K562 (cell line): Measurements from ENCODE around the gene NPAS2. TPM values are rescaled to one million over a fixed set of nuclear protein-coding genes. Genes with fewer than 3 reads are reported as not detected.

Experiments
- ATAC-seq: fragments of 200-7000 bp; cut with Tn5 transposase; 3 replicates; pipeline ENCODE4 v1.9.1; 2020; ENCODE audit warnings: moderate library complexity
- BruUV-seq: library from RNA; stranded (reverse); fragments of 400-500 nt; replicated peaks from 2 replicates; lab custom pipeline; 2021; lab: Mats Ljungman, UMichigan
- CTCF ChIA-PET: fragments of 300-600 bp; formaldehyde crosslinking; extraction: SDS; loops from one replicate; lab custom pipeline; 2021; ENCODE audit warnings: low intra/inter-chr PET ratio; lab: Yijun Ruan, JAX
- POLR2A ChIA-PET: fragments of 300-600, 350-650 bp; sonication (Branson Sonifier 250); formaldehyde crosslinking; extraction: SDS; loops from one replicate; lab custom pipeline; 2021; ENCODE audit warnings: antibody characterized with exemption, inconsistent platforms; lab: Yijun Ruan, JAX
- DNase-seq, 4 experiments: peaks; one replicate each; pipeline versions ENCODE4 v3.0.0 to v3.0.0-alpha.2; 2011 to 2018; ENCODE audit warnings: low spot score in 3 of 4, mixed read lengths in 3 of 4; ENCODE audit errors: extremely low read depth in 1 of 4
- FAIRE-seq: peaks from 2 replicates; lab custom pipeline; 2011; peaks lifted over from hg19 to GRCh38; lab: Jason Lieb, UNC
- H2AFZ ChIP-seq: 2 replicates; pipeline ENCODE4 v1.6.0; 2011; ENCODE audit warnings: low read depth, low read length, control low read depth, inconsistent platforms
- H3K27ac ChIP-seq: fragments of 200-600 bp; 3 replicates; pipeline ENCODE4 v1.8.0; 2011; ENCODE audit warnings: low read depth, mild to moderate bottlenecking, control low read depth, inconsistent platforms, low read length, moderate library complexity, mixed read lengths; ENCODE audit errors: extremely low read depth
- H3K27me3 ChIP-seq, 2 experiments: fragments of 300-600 bp in 1 of 2; 2 replicates in 1 of 2; 3 replicates in 1 of 2; pipeline versions ENCODE4 v1.6.0 to v1.8.0; 2011; ENCODE audit warnings: inconsistent platforms in 2 of 2, low read length in 2 of 2, mild to moderate bottlenecking in 1 of 2, mixed read lengths in 1 of 2, moderate library complexity in 1 of 2; ENCODE audit not compliant: control insufficient read depth in 2 of 2, insufficient read depth in 2 of 2
- H3K36me3 ChIP-seq: fragments of 300-600 bp; 3 replicates; pipeline ENCODE4 v1.8.0; 2011; ENCODE audit warnings: mild to moderate bottlenecking, low read length, inconsistent platforms; ENCODE audit not compliant: control insufficient read depth, insufficient read depth
- H3K4me1 ChIP-seq, 2 experiments: fragments of 200-600 bp in 1 of 2; replicated peaks in 1 of 2; 2 replicates in 1 of 2; 3 replicates in 1 of 2; pipeline versions ENCODE4 v1.5.1 to v1.8.0; 2011; ENCODE audit warnings: inconsistent platforms in 2 of 2, low read length in 2 of 2, mild to moderate bottlenecking in 1 of 2, mixed read lengths in 1 of 2, moderate library complexity in 1 of 2; ENCODE audit not compliant: control insufficient read depth in 2 of 2, insufficient read depth in 2 of 2
- H3K4me2 ChIP-seq: 2 replicates; pipeline ENCODE4 v1.6.1; 2011; ENCODE audit warnings: low read length, control low read depth, inconsistent platforms, mixed read lengths; ENCODE audit not compliant: insufficient read depth
- H3K4me3 ChIP-seq: fragments of 200-600 bp; sonication (generic), shearing (Covaris generic); 2 replicates; pipeline ENCODE4 v1.5.1; 2016; ENCODE audit warnings: control low read depth, inconsistent platforms
- H3K79me2 ChIP-seq: fragments of 200-600 bp; 3 replicates; pipeline ENCODE4 v1.8.0; 2011; ENCODE audit warnings: low read length, inconsistent platforms; ENCODE audit not compliant: control insufficient read depth, insufficient read depth
- H3K9ac ChIP-seq, 2 experiments: 2 replicates each; pipeline versions ENCODE4 v1.6.0 to v1.6.1; 2011; ENCODE audit warnings: low read depth in 2 of 2, low read length in 2 of 2, control low read depth in 1 of 2, inconsistent platforms in 1 of 2, mild to moderate bottlenecking in 1 of 2, mixed read lengths in 1 of 2; ENCODE audit not compliant: insufficient read depth in 1 of 2
- H3K9me1 ChIP-seq: one replicate; pipeline ENCODE4 v1.6.0; 2011; ENCODE audit warnings: inconsistent platforms, mild to moderate bottlenecking, low read length, moderate library complexity; ENCODE audit not compliant: control insufficient read depth, insufficient read depth
- H3K9me3 ChIP-seq: replicated peaks from 2 replicates; pipeline ENCODE4 v1.5.1; 2011; ENCODE audit warnings: low read depth, low read length, inconsistent platforms; ENCODE audit not compliant: control insufficient read depth, insufficient read depth
- H4K20me1 ChIP-seq: replicated peaks from 2 replicates; pipeline ENCODE4 v1.6.1; 2011; ENCODE audit warnings: low read length, inconsistent platforms, mixed read lengths; ENCODE audit not compliant: control insufficient read depth, insufficient read depth
- MTA2 ChIP-seq: fragments of 450-650 bp; IDR thresholded peaks from 2 replicates; pipeline ENCODE4 v1.6.1; 2016; ENCODE audit warnings: low read depth
- OTX1 ChIP-seq: fragments of 450-650 bp; formaldehyde crosslinking; IDR thresholded peaks from 2 replicates; pipeline ENCODE4 v1.4.0; 2022; ENCODE audit warnings: mild to moderate bottlenecking
- POLR2B ChIP-seq: fragments of 450-650 bp; IDR thresholded peaks from 2 replicates; pipeline ENCODE4 v1.6.1; 2018; ENCODE audit warnings: low read depth; ENCODE audit not compliant: partially characterized antibody
- PTBP1 ChIP-seq: fragments of 200-400 bp; formaldehyde crosslinking; IDR thresholded peaks from 2 replicates; pipeline ENCODE4 v1.6.1; 2017; ENCODE audit warnings: low read depth, low read length
- SP2 ChIP-seq: IDR thresholded peaks from 2 replicates; pipeline ENCODE4 v1.6.1; 2011; ENCODE audit warnings: mild to moderate bottlenecking, low read depth, low read length, moderate library complexity; ENCODE audit not compliant: poor library complexity, severe bottlenecking; ENCODE audit errors: extremely low read depth
- TARDBP ChIP-seq: fragments of 450-650 bp; IDR thresholded peaks from 2 replicates; pipeline ENCODE4 v1.6.1; 2016
- ZNF143 ChIP-seq: sonication (generic); formaldehyde crosslinking; IDR thresholded peaks from 2 replicates; pipeline ENCODE4 v1.9.0; 2022; ENCODE audit warnings: mild to moderate bottlenecking, missing genetic modification reagents
- ZNF263 ChIP-seq: sonication (generic); formaldehyde crosslinking; IDR thresholded peaks from 2 replicates; pipeline ENCODE4 v1.8.0; 2022; ENCODE audit warnings: mild to moderate bottlenecking, missing genetic modification reagents, borderline replicate concordance
- whole genome bisulfite sequencing: fragments of 100-300 bp; shearing (Covaris generic); methylation state at CpG from one replicate; pipeline ENCODE4 v1.1.6; 2016; ENCODE audit warnings: low coverage, mixed read lengths; ENCODE audit not compliant: insufficient coverage; ENCODE audit errors: missing lambda C conversion rate; 5-methylcytosine and 5-hydroxymethylcytosine counted together
- in situ Hi-C: fragments of 300-500 bp; cut with MboI; formaldehyde crosslinking; loops from 4 replicates; pipeline ENCODE4 v1.15.0; 2018; ENCODE audit warnings: inconsistent platforms, mixed read lengths
- intact Hi-C: fragments of 100-400 bp; cut with micrococcal nuclease; formaldehyde crosslinking; loops from 2 replicates; pipeline ENCODE4 v1.14.2; 2022
- polyA plus RNA-seq, 8 experiments: library from polyadenylated mRNA; depleted of rRNA in 4 of 8; stranded (reverse) in 5 of 8; unstranded in 3 of 8; fragments of >200 nt; fragmentation: Nextera tagmentation in 2 of 8; fragmentation: Illumina TruSeq in 1 of 8; extraction: Ambion mirVana in 2 of 8; extraction: Trizol in 1 of 8; gene quantifications; 2 replicates each; pipeline versions ENCODE4 v1.2.1 to v1.2.3, GENCODE V29; 2011 to 2014; ENCODE audit warnings: inconsistent platforms in 1 of 8, missing spikeins in 1 of 8
- total RNA-seq, 7 experiments: library from RNA; depleted of rRNA in 6 of 7; stranded (reverse); fragments of >200 nt in 6 of 7; fragmentation: Illumina TruSeq in 2 of 7; extraction: Trizol in 2 of 7; gene quantifications; 2 replicates each; pipeline versions ENCODE4 v1.2.1 to v1.2.3, GENCODE V29; 2011 to 2021; ENCODE audit warnings: low replicate concordance in 1 of 7
- TF ChIP-seq, protein P1 (sequence below): fragments of 450-650 bp; IDR thresholded peaks from 2 replicates; pipeline ENCODE4 v1.6.1; 2018; ENCODE audit warnings: mild to moderate bottlenecking, low read depth; ENCODE audit not compliant: partially characterized antibody

NPAS2 gene
- total and polyA plus RNA-seq, 9 of the 15 experiments (the other 6 are each of a cell fraction or from before 2014, with no cell fraction given) = 0.06 to 0.29 (median 0.07) TPM; not detected in 5

DNA sequence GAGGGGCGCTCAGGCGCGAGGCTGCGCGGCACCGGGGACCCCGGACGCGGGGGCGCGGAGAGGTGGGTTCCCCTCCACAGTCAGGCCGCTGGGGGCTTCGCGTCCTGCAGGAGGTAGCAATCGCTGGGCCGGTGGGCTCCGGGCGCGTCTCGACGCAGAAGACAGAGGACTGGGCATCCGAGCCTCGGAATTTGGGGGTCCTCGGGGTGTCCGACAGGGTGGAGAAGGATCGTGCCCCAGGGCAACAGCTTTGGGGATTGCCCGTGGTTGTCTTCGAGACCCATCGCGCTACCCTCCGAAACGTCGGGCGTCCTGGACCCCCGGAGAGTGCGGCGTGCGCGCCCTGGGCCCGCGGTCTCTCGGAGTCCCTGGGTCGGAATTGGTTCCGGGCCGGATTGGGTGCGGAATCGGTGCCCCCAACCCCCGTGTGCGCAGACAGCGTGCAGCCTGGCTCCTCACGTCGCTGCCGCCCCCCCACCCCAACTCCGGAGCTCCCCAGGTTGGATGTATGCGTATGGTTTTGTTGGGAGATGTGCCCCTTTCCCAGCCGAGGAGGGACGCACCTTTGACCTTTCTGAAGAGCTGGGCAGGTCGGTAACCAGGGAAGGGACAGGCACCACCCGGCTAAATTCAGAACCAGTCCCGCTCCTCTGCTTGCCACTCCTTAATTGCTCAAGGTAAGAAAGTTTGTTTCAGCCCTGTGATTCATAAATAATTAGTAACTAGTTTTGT lies 750 bp downstream of the NPAS2 start (continued):
- TF ChIP-seq, protein P1, sequence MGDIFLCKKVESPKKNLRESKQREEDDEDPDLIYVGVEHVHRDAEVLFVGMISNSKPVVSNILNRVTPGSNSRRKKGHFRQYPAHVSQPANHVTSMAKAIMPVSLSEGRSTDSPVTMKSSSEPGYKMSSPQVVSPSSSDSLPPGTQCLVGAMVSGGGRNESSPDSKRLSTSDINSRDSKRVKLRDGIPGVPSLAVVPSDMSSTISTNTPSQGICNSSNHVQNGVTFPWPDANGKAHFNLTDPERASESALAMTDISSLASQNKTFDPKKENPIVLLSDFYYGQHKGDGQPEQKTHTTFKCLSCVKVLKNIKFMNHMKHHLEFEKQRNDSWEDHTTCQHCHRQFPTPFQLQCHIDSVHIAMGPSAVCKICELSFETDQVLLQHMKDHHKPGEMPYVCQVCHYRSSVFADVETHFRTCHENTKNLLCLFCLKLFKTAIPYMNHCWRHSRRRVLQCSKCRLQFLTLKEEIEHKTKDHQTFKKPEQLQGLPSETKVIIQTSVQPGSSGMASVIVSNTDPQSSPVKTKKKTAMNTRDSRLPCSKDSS = no peak
- no peak for TF ChIP-seq PTBP1
- no peak for TF ChIP-seq TARDBP
- TF ChIP-seq ZNF143 (CRISPR knock-in tag) = no peak
- no peak for TF ChIP-seq SP2
- no peak for TF ChIP-seq OTX1 (CRISPR knock-in tag)
- no peak for TF ChIP-seq POLR2B

DNA sequence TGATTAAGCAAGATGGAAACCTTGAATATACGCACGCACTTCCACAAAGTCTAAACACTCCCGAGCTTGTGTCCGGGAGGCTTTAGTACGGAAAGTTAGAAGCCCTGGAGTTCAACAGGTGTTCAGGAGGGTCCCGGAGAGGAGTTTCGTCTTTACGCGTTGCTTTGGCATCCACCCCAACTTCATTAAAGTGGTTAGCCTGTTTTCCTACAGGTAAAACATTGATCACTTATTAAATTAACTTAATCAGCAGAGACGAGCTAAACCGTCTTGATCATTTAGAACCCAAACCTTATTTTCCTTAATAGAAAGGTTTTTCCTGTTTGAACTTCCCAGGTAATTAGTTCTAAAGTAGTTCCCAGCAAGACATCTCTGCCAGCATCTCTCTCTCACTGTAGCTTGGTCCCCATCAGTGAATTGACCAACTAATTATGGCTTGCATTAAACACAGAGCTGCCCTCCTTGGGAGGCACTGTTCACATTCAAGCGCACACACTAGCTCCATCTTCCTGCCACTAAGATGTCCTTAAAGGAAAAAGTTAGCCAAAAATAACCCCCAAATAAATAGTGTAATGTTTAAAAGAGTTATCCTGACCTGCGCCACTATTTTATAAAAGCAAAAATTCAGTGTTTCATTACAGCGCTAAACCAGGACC lies 1.4 kb downstream of the NPAS2 start:
- no peak for ATAC-seq
- ChIA-PET POLR2A (interaction anchor here (0.6 to 0.9 kb wide), 2 partner anchors 15 to 509 kb away, joined by 3 to 5 read pairs; no protein-coding TSS in a partner anchor), CTCF (no interaction called here)
- H3K9ac ChIP-seq = no peak overlapping the region
- in situ Hi-C loops (no loop called here), intact Hi-C loops (loop anchor here (10.0 kb wide), 1 partner anchor 163 kb away; no protein-coding TSS in a partner anchor)
- H3K9me1 ChIP-seq = no peaks in the 10 kb centered on the region
- H3K9me3 ChIP-seq = no peaks in the 10 kb centered on the region
- H3K4me2 ChIP-seq = no peak overlapping the region
- no peak for TF ChIP-seq ZNF263 (CRISPR knock-in tag)
- TF ChIP-seq MTA2 = no peak
- H3K4me1 ChIP-seq = peaks cover 0 to 8% of the 10 kb centered on the region in 2 experiments; a peak in 2 of 5 replicates
- H3K79me2 ChIP-seq = no peaks in the 10 kb centered on the region
- H4K20me1 ChIP-seq = no peaks in the 10 kb centered on the region
- peaks cover 18 to 25% of the 10 kb centered on the region in 2 experiments; a peak in 4 of 5 replicates for H3K27me3 ChIP-seq
- FAIRE-seq = no peak
- H3K36me3 ChIP-seq = no peaks in the 10 kb centered on the region
- DNase-seq = no peak
- H3K4me3 ChIP-seq = no peak overlapping the region
- BruUV-seq = no TSS peak
- no peak overlapping the region for H2AFZ ChIP-seq
- 41% methylated on average over 14 of the region's 14 CpGs for WGBS
- H3K27ac ChIP-seq = no peak overlapping the region
